Measurements from ENCODE around the gene RAB3C.

The RAB3C gene

GRCh38 chr5:58849921-58850667 lies 267.2 kb downstream of the RAB3C start:
- H3K4me3 ChIP-seq (IDR thresholded peaks at IDR 0.05; ENCODE audit: insufficient read depth, low read depth, low read length), result no peak overlapping the region
- H2AFZ ChIP-seq (ENCODE audit: low read depth), result no peak overlapping the region
- no peak overlapping the region for H3K27ac ChIP-seq
- no peaks in the 10 kb centered on the region for H3K27me3 ChIP-seq (ENCODE audit: insufficient read depth, low read depth)
- H3K4me1 ChIP-seq (ENCODE audit: low read depth, poor library complexity, severe bottlenecking), result no peaks in the 10 kb centered on the region
- H3K4me2 ChIP-seq, result no peak overlapping the region
- H3K9ac ChIP-seq, result no peak overlapping the region
- H3K79me2 ChIP-seq (ENCODE audit: insufficient read depth, low read depth), result no peaks in the 10 kb centered on the region
- TF ChIP-seq, protein P1, sequence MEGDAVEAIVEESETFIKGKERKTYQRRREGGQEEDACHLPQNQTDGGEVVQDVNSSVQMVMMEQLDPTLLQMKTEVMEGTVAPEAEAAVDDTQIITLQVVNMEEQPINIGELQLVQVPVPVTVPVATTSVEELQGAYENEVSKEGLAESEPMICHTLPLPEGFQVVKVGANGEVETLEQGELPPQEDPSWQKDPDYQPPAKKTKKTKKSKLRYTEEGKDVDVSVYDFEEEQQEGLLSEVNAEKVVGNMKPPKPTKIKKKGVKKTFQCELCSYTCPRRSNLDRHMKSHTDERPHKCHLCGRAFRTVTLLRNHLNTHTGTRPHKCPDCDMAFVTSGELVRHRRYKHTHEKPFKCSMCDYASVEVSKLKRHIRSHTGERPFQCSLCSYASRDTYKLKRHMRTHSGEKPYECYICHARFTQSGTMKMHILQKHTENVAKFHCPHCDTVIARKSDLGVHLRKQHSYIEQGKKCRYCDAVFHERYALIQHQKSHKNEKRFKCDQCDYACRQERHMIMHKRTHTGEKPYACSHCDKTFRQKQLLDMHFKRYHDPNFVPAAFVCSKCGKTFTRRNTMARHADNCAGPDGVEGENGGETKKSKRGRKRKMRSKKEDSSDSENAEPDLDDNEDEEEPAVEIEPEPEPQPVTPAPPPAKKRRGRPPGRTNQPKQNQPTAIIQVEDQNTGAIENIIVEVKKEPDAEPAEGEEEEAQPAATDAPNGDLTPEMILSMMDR (conservative IDR thresholded peaks at IDR 0.05; ENCODE audit: low read depth, low read length), result peak; percentile 71
- H3K36me3 ChIP-seq (ENCODE audit: insufficient read depth), result no peaks in the 10 kb centered on the region
- H4K20me1 ChIP-seq (ENCODE audit: insufficient read depth), result no peaks in the 10 kb centered on the region

DNA sequence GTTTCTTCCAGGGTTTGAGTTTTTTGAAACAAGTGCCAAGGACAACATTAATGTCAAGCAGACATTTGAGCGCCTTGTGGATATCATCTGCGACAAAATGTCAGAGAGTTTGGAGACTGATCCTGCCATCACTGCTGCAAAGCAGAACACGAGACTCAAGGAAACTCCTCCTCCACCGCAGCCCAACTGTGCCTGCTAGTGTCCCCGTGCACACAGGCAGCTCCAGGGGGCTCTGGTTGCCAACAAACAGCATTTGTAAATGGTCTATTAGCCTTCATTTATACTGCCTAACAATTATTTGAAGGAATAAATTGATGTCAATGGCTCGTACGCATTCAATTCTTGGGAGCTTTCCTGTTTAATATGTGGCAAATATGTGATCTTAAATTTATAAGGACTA lies 268.3 kb downstream of the RAB3C start:
- TF ChIP-seq, protein P1 (conservative IDR thresholded peaks at IDR 0.05; ENCODE audit: low read depth, low read length), result no peak
- no peaks in the 10 kb centered on the region for H3K4me1 ChIP-seq (ENCODE audit: low read depth, poor library complexity, severe bottlenecking)
- no peak overlapping the region for H2AFZ ChIP-seq (ENCODE audit: low read depth)
- no peak overlapping the region for H3K9ac ChIP-seq
- no peaks in the 10 kb centered on the region for H3K79me2 ChIP-seq (ENCODE audit: insufficient read depth, low read depth)
- no peaks in the 10 kb centered on the region for H3K36me3 ChIP-seq (ENCODE audit: insufficient read depth)
- H3K4me2 ChIP-seq, result no peak overlapping the region
- no peak overlapping the region for H3K27ac ChIP-seq
- H3K4me3 ChIP-seq (IDR thresholded peaks at IDR 0.05; ENCODE audit: insufficient read depth, low read depth, low read length), result no peak overlapping the region
- H4K20me1 ChIP-seq (ENCODE audit: insufficient read depth), result no peaks in the 10 kb centered on the region
- no peaks in the 10 kb centered on the region for H3K27me3 ChIP-seq (ENCODE audit: insufficient read depth, low read depth)

GRCh38 chr5:58851571-58851970 lies 268.7 kb downstream of the RAB3C start:
- Histone ChIP-seq H4K20me1 (ENCODE audit: insufficient read depth) (no peaks in the 10 kb centered on the region), H3K4me2 (no peak overlapping the region), H2AFZ (ENCODE audit: low read depth) (no peak overlapping the region), H3K4me1 (ENCODE audit: low read depth, poor library complexity, severe bottlenecking) (no peaks in the 10 kb centered on the region), H3K4me3 (IDR thresholded peaks at IDR 0.05; ENCODE audit: insufficient read depth, low read depth, low read length) (no peak overlapping the region), H3K9ac (no peak overlapping the region), H3K27ac (no peak overlapping the region), H3K27me3 (ENCODE audit: insufficient read depth, low read depth) (no peaks in the 10 kb centered on the region), H3K36me3 (ENCODE audit: insufficient read depth) (no peaks in the 10 kb centered on the region), H3K79me2 (ENCODE audit: insufficient read depth, low read depth) (no peaks in the 10 kb centered on the region)
- TF ChIP-seq, protein P1 (conservative IDR thresholded peaks at IDR 0.05; ENCODE audit: low read depth, low read length), result no peak

DNA sequence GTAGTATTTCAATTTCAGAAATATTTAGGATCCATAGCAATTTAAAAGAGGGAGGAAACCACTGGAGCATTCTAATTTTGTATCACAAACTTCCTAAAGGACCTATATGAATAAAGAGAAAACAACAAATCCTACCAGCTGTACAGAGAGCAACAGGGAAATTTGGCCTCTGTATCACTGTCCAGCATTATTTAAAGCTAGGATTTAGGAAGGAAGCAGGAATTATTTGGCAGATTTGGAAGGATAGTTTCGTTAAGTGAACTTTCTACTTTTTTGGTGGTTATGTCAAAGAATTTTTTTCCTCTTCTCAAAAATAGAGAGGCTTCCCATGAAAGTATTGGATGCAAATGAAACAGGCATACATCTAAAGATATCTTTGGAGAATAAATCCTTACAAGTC lies 269.7 kb downstream of the RAB3C start:
- TF ChIP-seq, protein P1 (conservative IDR thresholded peaks at IDR 0.05; ENCODE audit: low read depth, low read length), result no peak
- H3K36me3 ChIP-seq (ENCODE audit: insufficient read depth), result no peaks in the 10 kb centered on the region
- H4K20me1 ChIP-seq (ENCODE audit: insufficient read depth), result no peaks in the 10 kb centered on the region
- no peak overlapping the region for H3K9ac ChIP-seq
- no peak overlapping the region for H3K27ac ChIP-seq
- H2AFZ ChIP-seq (ENCODE audit: low read depth), result no peak overlapping the region
- H3K4me3 ChIP-seq (IDR thresholded peaks at IDR 0.05; ENCODE audit: insufficient read depth, low read depth, low read length), result no peak overlapping the region
- no peaks in the 10 kb centered on the region for H3K4me1 ChIP-seq (ENCODE audit: low read depth, poor library complexity, severe bottlenecking)
- no peaks in the 10 kb centered on the region for H3K79me2 ChIP-seq (ENCODE audit: insufficient read depth, low read depth)
- H3K4me2 ChIP-seq, result no peak overlapping the region
- H3K27me3 ChIP-seq (ENCODE audit: insufficient read depth, low read depth), result no peaks in the 10 kb centered on the region
